SK-N-MC (cell line): ENCODE results near the gene ATXN1L.
"Not testable (repeated sequence)": the region's sequence is repeated elsewhere in the genome, so short reads cannot be mapped to it uniquely, and the experiment has no call there.

ENCODE experiments used
- DNase-seq: peaks from one replicate; pipeline ENCODE4 v3.0.0-alpha.2; 2011; ENCODE audit warnings: low read depth, low spot score
- H3K27ac ChIP-seq: fragments of 200-600 bp; sonication (generic); 2 replicates; pipeline ENCODE4 v1.5.1; 2016; ENCODE audit warnings: mixed run types
- H3K36me3 ChIP-seq: fragments of 200-600 bp; sonication (generic); 2 replicates; pipeline ENCODE4 v1.6.1; 2017; ENCODE audit warnings: antibody characterized with exemption, low read length, mixed read lengths; ENCODE audit not compliant: insufficient read depth
- H3K4me3 ChIP-seq: fragments of 200-600 bp; sonication (generic); 2 replicates; pipeline ENCODE4 v1.5.1; 2016
- H3K9ac ChIP-seq: fragments of 200-600 bp; sonication (generic); 2 replicates; pipeline ENCODE4 v1.8.0; 2017; ENCODE audit warnings: mixed run types, mixed read lengths; ENCODE audit not compliant: insufficient read length
- H3K9me3 ChIP-seq: fragments of 200-600 bp; sonication (generic); 2 replicates; pipeline ENCODE4 v1.6.1; 2017; ENCODE audit warnings: low read depth, mild to moderate bottlenecking, antibody characterized with exemption, low read length, moderate library complexity, mixed read lengths
- EZH2 ChIP-seq: fragments of 200-600 bp; sonication (generic); IDR thresholded peaks from one replicate; pipeline ENCODE4 v1.6.1; 2017; ENCODE audit warnings: antibody characterized with exemption
- FOXP2 ChIP-seq: optimal IDR thresholded peaks from 2 replicates; pipeline ENCODE3; 2011; ENCODE audit warnings: mild to moderate bottlenecking, moderate library complexity; ENCODE audit not compliant: insufficient read depth; ENCODE audit errors: extremely low read length, control extremely low read depth
- POLR2AphosphoS5 ChIP-seq: IDR thresholded peaks from 2 replicates; pipeline ENCODE4 v1.6.1; 2012; ENCODE audit warnings: mild to moderate bottlenecking, low read depth, low read length, borderline replicate concordance

The ATXN1L gene

GRCh38 chr16:71894229-71894920, 48.6 kb downstream of the ATXN1L start:
- H3K9me3 ChIP-seq, result no peaks in the 10 kb centered on the region
- peak overlapping the region; percentile 73 for H3K9ac ChIP-seq
- peaks cover 8% of the 10 kb centered on the region for H3K36me3 ChIP-seq
- no peak for TF ChIP-seq EZH2
- H3K27ac ChIP-seq, result 0 out of 2 replicates have a peak overlapping the region, but pooled peaks have one; percentile 9
- peak overlapping the region; percentile 81 for H3K4me3 ChIP-seq
- DNase-seq, result no peak

- Histone ChIP-seq H3K36me3 (peaks cover 8% of the 10 kb centered on the region), H3K4me3 (peak within 1 kb of the TSS; percentile 81), H3K9ac (peak within 1 kb of the TSS; percentile 91), H3K9me3 (no peaks in the 10 kb centered on the region), H3K27ac (peak within 1 kb of the TSS; percentile 70)
- peak; percentile 91 for TF ChIP-seq POLR2AphosphoS5
- TF ChIP-seq EZH2, result no peak
- DNase-seq, result peak; percentile 50
Observed at GRCh38 chr16:71894921-71895678, 49.3 kb downstream of the ATXN1L start, which contains the start of gene IST1. Gene IST1 (plus strand): TSS chr16:71895531. CDS start chr16:71915641, 20,110 bp downstream.

GRCh38 chr16:71895679-71896365, 50.0 kb downstream of the ATXN1L start:
- no peak for TF ChIP-seq POLR2AphosphoS5
- Histone ChIP-seq H3K9me3 (no peaks in the 10 kb centered on the region), H3K27ac (peak overlapping the region; percentile 70), H3K4me3 (peak overlapping the region; percentile 81), H3K36me3 (peaks cover 8% of the 10 kb centered on the region), H3K9ac (peak overlapping the region; percentile 91)
- no peak for DNase-seq

DNA sequence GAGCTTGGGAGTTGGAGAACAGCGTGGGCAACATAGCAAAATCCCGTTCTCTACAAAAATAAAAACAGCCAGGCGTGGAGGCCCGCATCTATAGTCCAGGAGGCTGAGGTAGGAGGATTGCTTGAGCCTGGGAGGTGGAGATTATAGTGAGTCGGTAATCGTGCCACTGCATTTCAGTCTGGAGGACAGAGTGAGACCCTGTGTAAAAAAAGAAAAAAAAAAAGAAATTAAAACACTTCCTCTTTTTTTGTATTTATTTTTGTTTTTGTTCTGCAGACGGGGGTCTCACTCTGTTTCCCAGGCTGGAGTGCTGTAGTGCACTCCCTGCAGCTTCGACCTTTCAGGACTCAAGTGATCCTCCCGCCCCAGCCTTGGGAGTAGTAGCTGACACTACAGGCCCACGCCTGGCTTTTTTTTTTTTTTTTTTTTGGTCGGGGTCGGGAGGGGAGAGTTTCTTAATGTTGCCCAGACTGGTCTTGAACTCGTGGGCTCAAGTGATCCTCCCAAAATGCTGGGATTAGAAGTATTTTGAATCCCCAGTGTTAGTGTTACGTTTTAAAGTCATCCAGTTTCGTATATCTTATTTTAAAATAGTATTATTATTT, 51.1 kb downstream of the ATXN1L start:
- TF ChIP-seq EZH2, result no peak
- peak overlapping the region; percentile 81 for H3K4me3 ChIP-seq
- peak overlapping the region; percentile 91 for H3K9ac ChIP-seq
- no peaks in the 10 kb centered on the region for H3K9me3 ChIP-seq
- DNase-seq, result no peak
- no peak overlapping the region for H3K27ac ChIP-seq
- H3K36me3 ChIP-seq, result peaks cover 8% of the 10 kb centered on the region

- Histone ChIP-seq H3K27ac (no peak overlapping the region), H3K9ac (no peak overlapping the region), H3K9me3 (no peaks in the 10 kb centered on the region), H3K36me3 (peaks cover 19% of the 10 kb centered on the region), H3K4me3 (no peak overlapping the region)
- no peak for DNase-seq
- TF ChIP-seq POLR2AphosphoS5 (no peak), EZH2 (no peak), FOXP2 (no peak)
Observed at GRCh38 chr16:71899171-71899570, 53.4 kb downstream of the ATXN1L start.

DNA sequence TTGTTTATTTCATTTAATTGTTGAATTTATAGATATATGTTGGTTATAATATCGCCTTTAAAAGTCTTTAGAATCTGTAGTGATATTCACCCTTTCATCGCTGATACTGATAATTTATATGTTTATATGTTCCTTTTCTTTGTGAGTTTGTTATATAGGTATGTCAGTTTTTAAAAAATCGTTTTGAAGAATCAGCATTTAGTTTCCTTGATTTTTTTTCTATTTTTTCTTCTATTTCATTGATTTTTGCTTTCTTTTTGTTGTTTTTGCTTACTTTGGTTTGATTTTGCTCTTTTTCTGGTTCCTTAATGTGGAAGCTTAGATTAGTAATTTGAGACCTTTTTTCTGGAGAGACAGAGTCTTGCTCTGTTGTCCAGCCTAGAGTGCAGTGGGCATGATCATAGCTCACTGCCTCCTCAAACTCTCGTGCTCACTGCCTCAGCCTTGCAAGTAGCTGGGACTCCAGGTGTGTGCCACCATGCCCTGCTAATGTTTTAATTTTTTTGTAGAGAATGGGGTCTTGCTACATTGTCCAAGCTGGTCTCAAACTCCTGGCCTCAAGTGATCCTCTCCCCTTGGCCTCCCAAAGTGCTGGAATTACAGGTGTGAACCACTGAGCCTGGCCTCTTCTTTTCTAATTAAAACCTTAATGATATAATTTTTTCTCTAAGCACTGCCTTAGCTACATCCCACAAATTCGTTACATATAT, 57.0 kb downstream of the ATXN1L start:
- DNase-seq, result no peak
- no peaks in the 10 kb centered on the region for H3K9me3 ChIP-seq
- no peak overlapping the region for H3K9ac ChIP-seq
- H3K4me3 ChIP-seq, result no peak overlapping the region
- peaks cover 13% of the 10 kb centered on the region; the same call in 1 of the 2 replicates for H3K36me3 ChIP-seq
- no peak overlapping the region for H3K27ac ChIP-seq
- TF ChIP-seq EZH2 (no peak), POLR2AphosphoS5 (no peak), FOXP2 (no peak)

DNA sequence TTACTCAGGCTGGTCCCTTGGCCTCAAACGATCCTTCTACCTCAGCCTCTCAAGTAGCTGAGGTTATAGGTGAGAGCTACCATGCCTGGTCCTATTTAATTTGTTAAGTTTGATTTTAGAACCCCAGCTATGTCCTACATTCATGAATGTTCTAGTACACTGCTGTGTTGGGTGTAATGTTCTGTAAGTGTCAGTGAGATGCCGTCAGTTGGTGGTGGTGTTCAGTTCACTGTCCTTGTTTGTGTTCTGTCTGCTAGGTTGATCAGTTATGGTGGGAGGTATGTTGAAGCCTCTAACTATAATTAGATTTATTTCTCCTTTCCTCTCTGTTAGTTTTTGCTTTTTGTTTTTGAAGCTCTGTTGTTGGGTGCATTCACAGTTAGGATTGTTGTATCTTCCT, 57.8 kb downstream of the ATXN1L start:
- H3K4me3 ChIP-seq, result no peak overlapping the region
- TF ChIP-seq POLR2AphosphoS5 (no peak), FOXP2 (no peak), EZH2 (no peak)
- no peak for DNase-seq
- H3K9ac ChIP-seq, result no peak overlapping the region
- no peak overlapping the region for H3K27ac ChIP-seq
- no peaks in the 10 kb centered on the region for H3K9me3 ChIP-seq
- peaks cover 12% of the 10 kb centered on the region; the same call in 1 of the 2 replicates for H3K36me3 ChIP-seq

GRCh38 chr16:71904239-71904638, 58.5 kb downstream of the ATXN1L start:
- no peak overlapping the region for H3K4me3 ChIP-seq
- peaks cover 19% of the 10 kb centered on the region for H3K36me3 ChIP-seq
- H3K9ac ChIP-seq, result no peak overlapping the region
- no peak overlapping the region for H3K27ac ChIP-seq
- no peak for TF ChIP-seq FOXP2
- TF ChIP-seq POLR2AphosphoS5, result no peak
- no peak for TF ChIP-seq EZH2
- no peak for DNase-seq
- H3K9me3 ChIP-seq, result no peaks in the 10 kb centered on the region

GRCh38 chr16:71905765-71906164, 60.0 kb downstream of the ATXN1L start:
- not testable (repeated sequence) for DNase-seq, H3K27ac ChIP-seq, H3K4me3 ChIP-seq, H3K9me3 ChIP-seq, H3K9ac ChIP-seq
- H3K36me3 ChIP-seq, result peaks cover 28% of the 10 kb centered on the region
